HG03196 (cell line): ENCODE results near the gene PPARG.

ENCODE experiments used
- ATAC-seq: cut with Tn5 transposase; IDR thresholded peaks from one replicate; pipeline ENCODE4 v1.9.1; 2021; ENCODE audit not compliant: unreplicated experiment

The PPARG gene

GRCh38 chr3:12308517-12308916 is 19.6 kb downstream of the PPARG start:
- ATAC-seq: no peak

GRCh38 chr3:12309716-12310115 is 20.8 kb downstream of the PPARG start:
- ATAC-seq: no peak

- ATAC-seq: no peak
Observed at GRCh38 chr3:12312010-12312409, 23.1 kb downstream of the PPARG start.

GRCh38 chr3:12313519-12313918 is 24.6 kb downstream of the PPARG start:
- ATAC-seq: no peak

- ATAC-seq: no peak
Observed at GRCh38 chr3:12316253-12316652, 27.4 kb downstream of the PPARG start.

- peak; percentile 69 for ATAC-seq
Observed at GRCh38 chr3:12316729-12317351, 28.0 kb downstream of the PPARG start.

- no peak for ATAC-seq
Observed at GRCh38 chr3:12317914-12318313, 29.0 kb downstream of the PPARG start.

- no peak for ATAC-seq
Observed at GRCh38 chr3:12318758-12319621, 30.1 kb downstream of the PPARG start.

GRCh38 chr3:12321015-12321414 is 32.1 kb downstream of the PPARG start:
- ATAC-seq: no peak

- ATAC-seq: no peak
Observed at GRCh38 chr3:12323237-12323636, 34.4 kb downstream of the PPARG start.

- ATAC-seq: no peak
Observed at GRCh38 chr3:12325586-12326515, 37.0 kb downstream of the PPARG start.

- ATAC-seq: no peak
Observed at GRCh38 chr3:12327021-12327420, 38.2 kb downstream of the PPARG start.

GRCh38 chr3:12328132-12328836 is 39.4 kb downstream of the PPARG start:
- ATAC-seq: no peak

GRCh38 chr3:12328837-12329462 is 40.1 kb downstream of the PPARG start:
- no peak for ATAC-seq

GRCh38 chr3:12334786-12335185 is 45.9 kb downstream of the PPARG start:
- ATAC-seq: no peak

GRCh38 chr3:12335421-12335820 is 46.6 kb downstream of the PPARG start:
- no peak for ATAC-seq

- ATAC-seq: no peak
Observed at GRCh38 chr3:12336099-12336498, 47.2 kb downstream of the PPARG start.

- ATAC-seq: no peak
Observed at GRCh38 chr3:12338595-12339546, 50.0 kb downstream of the PPARG start.
